ENCODE data around the gene PSMB11. TPM values are rescaled to one million over a fixed set of nuclear protein-coding genes. Genes with fewer than 3 reads are reported as not detected.

The PSMB11 gene, protein sequence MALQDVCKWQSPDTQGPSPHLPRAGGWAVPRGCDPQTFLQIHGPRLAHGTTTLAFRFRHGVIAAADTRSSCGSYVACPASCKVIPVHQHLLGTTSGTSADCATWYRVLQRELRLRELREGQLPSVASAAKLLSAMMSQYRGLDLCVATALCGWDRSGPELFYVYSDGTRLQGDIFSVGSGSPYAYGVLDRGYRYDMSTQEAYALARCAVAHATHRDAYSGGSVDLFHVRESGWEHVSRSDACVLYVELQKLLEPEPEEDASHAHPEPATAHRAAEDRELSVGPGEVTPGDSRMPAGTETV
- total RNA-seq, result not detected in 2 replicates

DNA sequence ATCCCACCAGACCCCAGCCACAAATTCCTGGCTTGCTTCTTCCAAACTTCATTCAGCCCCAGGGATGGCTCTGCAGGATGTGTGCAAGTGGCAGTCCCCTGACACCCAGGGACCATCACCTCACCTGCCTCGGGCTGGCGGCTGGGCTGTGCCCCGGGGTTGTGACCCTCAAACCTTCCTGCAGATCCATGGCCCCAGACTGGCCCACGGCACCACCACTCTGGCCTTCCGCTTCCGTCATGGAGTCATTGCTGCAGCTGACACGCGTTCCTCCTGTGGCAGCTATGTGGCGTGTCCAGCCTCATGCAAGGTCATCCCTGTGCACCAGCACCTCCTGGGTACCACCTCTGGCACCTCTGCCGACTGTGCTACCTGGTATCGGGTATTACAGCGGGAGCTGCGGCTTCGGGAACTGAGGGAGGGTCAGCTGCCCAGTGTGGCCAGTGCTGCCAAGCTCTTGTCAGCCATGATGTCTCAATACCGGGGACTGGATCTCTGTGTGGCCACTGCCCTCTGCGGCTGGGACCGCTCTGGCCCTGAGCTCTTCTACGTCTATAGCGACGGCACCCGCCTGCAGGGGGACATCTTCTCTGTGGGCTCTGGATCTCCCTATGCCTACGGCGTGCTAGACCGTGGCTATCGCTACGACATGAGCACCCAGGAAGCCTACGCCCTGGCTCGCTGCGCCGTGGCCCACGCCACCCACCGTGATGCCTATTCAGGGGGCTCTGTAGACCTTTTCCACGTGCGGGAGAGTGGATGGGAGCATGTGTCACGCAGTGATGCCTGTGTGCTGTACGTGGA lies at the start of gene PSMB11:
TSS of gene PSMB11 (plus strand) at position 51 of the 804 bp plus-strand sequence. CDS start at position 65, 14 bp downstream.

DNA sequence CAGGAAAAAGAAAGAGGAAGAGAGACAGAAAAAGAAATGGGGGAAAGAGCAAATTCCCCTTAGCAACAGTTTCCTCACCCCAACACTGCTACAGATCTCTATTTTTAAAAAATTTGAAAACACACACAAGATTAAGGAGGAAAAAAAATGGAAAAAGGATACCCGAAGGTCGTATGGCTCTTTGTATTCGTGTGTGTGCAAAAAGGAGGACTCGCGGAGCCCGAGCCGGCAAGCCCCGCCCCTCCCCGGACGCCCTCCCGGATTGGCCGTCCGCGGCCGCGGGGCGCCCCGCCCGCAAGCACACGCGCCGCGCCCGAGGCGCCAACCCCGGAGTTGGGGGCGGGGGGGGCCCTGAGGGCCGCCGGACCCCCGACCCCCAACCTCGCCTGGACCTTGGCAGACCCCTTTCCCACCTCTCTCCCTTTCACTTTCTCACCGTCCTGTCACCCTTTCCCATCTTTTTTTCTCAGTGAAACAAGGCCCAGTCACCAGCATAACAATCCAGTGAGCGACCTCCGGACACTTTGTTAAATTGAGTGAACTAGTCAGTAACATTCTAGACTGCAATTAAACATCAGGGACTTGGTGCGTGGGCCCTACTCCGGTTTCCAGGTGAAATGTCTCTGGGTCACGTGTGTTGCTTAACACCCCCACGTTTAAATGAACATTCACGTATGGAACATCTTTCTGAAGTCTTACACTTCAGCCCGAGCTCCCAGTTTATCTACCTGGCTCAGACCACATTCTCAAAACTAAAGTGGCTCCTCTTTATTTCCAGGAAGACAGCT lies 31.9 kb upstream of the PSMB11 start, which contains the start of gene C14orf93:
TSS of gene C14orf93 (minus strand) at position 205 of the 788 bp plus-strand sequence. CDS start 11,120 bp downstream, outside the sequence.

DNA sequence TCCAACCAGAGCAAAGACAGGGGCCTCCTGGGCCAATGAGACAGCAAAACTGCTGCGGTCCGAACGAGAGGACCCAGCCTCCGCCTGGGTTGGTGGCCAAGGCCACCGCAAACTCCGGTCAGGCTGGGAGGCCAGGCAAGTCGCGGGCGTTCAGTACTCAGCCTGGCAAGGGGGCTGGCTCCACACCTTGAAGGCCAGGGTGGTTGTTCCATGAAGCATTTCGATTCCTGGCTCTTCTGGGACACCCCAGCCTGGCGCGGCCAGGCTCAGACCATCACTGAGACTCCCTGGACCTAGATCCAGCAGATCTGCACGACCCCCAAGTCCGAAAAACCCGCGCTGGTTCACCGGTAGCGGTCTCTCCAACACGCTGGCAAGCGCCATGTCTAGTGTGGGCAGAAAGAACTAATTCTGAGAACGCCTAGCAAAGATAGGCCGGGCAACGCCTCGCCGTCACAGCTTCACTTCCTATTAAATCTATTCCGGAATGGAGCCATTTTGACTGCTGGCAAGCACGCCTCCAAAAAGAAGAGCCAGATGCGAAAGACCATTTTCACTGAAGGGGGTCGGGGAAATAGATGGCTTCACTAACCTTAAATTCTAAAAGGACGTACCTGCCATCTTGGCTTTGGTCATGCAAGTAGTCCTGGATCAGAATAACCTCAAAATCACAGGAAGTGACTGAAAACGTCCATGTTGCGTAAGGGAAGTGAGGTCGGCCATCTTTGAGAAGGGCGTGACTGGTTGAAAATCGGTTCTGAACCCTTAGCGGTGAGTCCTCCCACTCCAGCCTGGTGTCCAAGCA lies 7.3 kb upstream of the PSMB11 start, which contains the start of gene PSMB5:
TSS of gene PSMB5 (minus strand) at position 403 of the 805 bp plus-strand sequence. CDS start at position 384, 19 bp downstream.

DNA sequence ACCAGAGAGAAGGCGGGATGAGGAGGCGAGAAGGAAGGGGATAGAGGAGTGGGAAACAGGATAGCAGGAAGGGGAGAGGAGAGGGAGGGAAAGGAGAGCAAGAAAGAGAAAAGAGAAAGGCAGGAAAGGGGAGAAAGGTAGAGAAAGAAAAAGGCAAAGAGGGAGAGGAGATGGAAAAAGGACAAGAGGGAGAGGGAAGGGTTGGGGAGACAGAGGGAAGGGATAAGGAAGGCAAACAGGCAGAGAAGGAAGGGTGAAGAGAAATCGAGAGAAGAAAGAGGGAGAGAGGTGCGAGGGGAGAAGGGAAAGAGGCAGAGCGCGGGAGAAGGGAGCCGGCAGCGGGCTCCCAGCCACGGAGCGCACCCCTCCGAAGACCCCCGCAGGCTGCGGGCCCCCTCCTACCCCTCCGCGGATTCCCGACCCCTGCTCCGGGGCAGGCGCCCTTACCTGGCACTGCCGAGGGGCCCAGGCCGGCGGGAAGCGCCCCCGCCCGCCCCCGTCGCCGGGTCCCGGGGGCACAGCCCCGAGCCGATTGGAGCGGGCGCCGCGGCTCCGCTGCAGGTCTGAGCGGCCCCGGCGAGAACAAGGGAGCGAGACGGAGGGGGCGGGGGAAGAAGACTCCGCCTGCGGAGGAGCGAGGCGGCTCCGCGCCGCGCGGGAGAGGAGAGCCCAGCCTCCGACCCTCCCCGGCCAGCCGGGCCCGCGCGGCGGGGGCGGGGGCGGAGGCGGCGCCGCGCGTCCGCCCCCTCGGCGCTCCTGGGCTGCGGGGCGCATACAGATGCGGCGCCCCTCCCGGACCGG lies 15.1 kb downstream of the PSMB11 start, which contains the start of gene CDH24:
TSS of gene CDH24 (minus strand) at position 565 of the 801 bp plus-strand sequence. CDS start 1,787 bp downstream, outside the sequence.

Other genes starting within 250 kb of the PSMB11 start
- 11.6 and 14.2 TPM in 2 replicates for gene SLC7A7, start 226.8 kb upstream of the PSMB11 start, total RNA-seq
- 36.8 and 42.4 TPM in 2 replicates for gene MRPL52, start 212.3 kb upstream of the PSMB11 start, total RNA-seq
- gene MMP14, start 205.6 kb upstream of the PSMB11 start, total RNA-seq, result 386 and 658 TPM in 2 replicates
- 105 TPM in 2 replicates for gene LRP10, start 170.5 kb upstream of the PSMB11 start, total RNA-seq
- not detected in 2 replicates for gene REM2, start 159.0 kb upstream of the PSMB11 start, total RNA-seq
- 45.7 and 57.6 TPM in 2 replicates for gene RBM23, start 123.1 kb upstream of the PSMB11 start, total RNA-seq
- gene PRMT5, start 112.8 kb upstream of the PSMB11 start, total RNA-seq, result 49.0 and 58.5 TPM in 2 replicates
- 28.7 and 51.8 TPM in 2 replicates for gene HAUS4, start 85.1 kb upstream of the PSMB11 start, total RNA-seq
- gene AJUBA, start 59.7 kb upstream of the PSMB11 start, total RNA-seq, result 25.3 and 47.4 TPM in 2 replicates
- gene C14orf93, start 32.1 kb upstream of the PSMB11 start, total RNA-seq, result 5.4 and 14.7 TPM in 2 replicates
- gene PSMB5, start 7.3 kb upstream of the PSMB11 start, total RNA-seq, result 250 and 297 TPM in 2 replicates
- 2.2 and 3.5 TPM in 2 replicates for gene CDH24, start 15.3 kb downstream of the PSMB11 start, total RNA-seq
- gene ACIN1, start 52.9 kb downstream of the PSMB11 start, total RNA-seq, result 47.5 and 55.5 TPM in 2 replicates
- gene C14orf119, start 53.3 kb downstream of the PSMB11 start, total RNA-seq, result 31.9 and 46.3 TPM in 2 replicates
- gene CIROP, start 62.8 kb downstream of the PSMB11 start, total RNA-seq, result not detected in 2 replicates
- not detected in 2 replicates for gene CEBPE, start 77.0 kb downstream of the PSMB11 start, total RNA-seq
- 4.3 and 9.8 TPM in 2 replicates for gene SLC7A8, start 141.4 kb downstream of the PSMB11 start, total RNA-seq
- not detected in 2 replicates for gene RNF212B, start 195.7 kb downstream of the PSMB11 start, total RNA-seq
- gene HOMEZ, start 243.9 kb downstream of the PSMB11 start, total RNA-seq, result 5.7 and 12.3 TPM in 2 replicates

All from pericardium fibroblast (primary cell).